Neutrophil (primary cell): ENCODE measurements around the gene SHROOM4.

Source experiments
- H3K27ac ChIP-seq: fragments of 200-600 bp; sonication (generic); 2 replicates; pipeline ENCODE4 v1.5.1; 2016; ENCODE audit warnings: mild to moderate bottlenecking, moderate library complexity
- H3K27me3 ChIP-seq: fragments of 200-600 bp; sonication (generic); 2 replicates; pipeline ENCODE4 v1.6.0; 2016; ENCODE audit warnings: mild to moderate bottlenecking
- H3K36me3 ChIP-seq: fragments of 200-600 bp; sonication (generic); 2 replicates; pipeline ENCODE4 v1.5.1; 2017
- H3K4me1 ChIP-seq, 2 experiments: fragments of 200-600 bp in 1 of 2; sonication (generic) in 1 of 2; 1 replicate in 1 of 2; 2 replicates in 1 of 2; pipeline versions ENCODE4 v1.5.1 to v1.6.1; 2013 to 2016; ENCODE audit warnings: low read depth in 1 of 2, low read length in 1 of 2, mild to moderate bottlenecking in 1 of 2, moderate library complexity in 1 of 2; ENCODE audit not compliant: control insufficient read depth in 1 of 2, insufficient read depth in 1 of 2
- H3K4me3 ChIP-seq, 2 experiments: fragments of 200-600 bp in 1 of 2; sonication (generic) in 1 of 2; 1 replicate in 1 of 2; 2 replicates in 1 of 2; pipeline ENCODE4 v1.5.1; 2013 to 2016; ENCODE audit warnings: low read depth in 1 of 2, low read length in 1 of 2, mild to moderate bottlenecking in 1 of 2, moderate library complexity in 1 of 2
- H3K9me3 ChIP-seq: fragments of 200-600 bp; sonication (generic); 2 replicates; pipeline ENCODE4 v1.5.1; 2016
- CTCF ChIP-seq: fragments of 200-600 bp; sonication (generic); IDR thresholded peaks from 2 replicates; pipeline ENCODE4 v1.5.1; 2016; ENCODE audit warnings: antibody characterized with exemption

The SHROOM4 gene

GRCh38 chrX:50711907-50712306, 102.1 kb downstream of the SHROOM4 start:
- Histone ChIP-seq H3K36me3 (no peaks in the 10 kb centered on the region), H3K9me3 (no peaks in the 10 kb centered on the region), H3K4me3 (no peak overlapping the region), H3K4me1 (no peaks in the 10 kb centered on the region), H3K27ac (no peak overlapping the region), H3K27me3 (no peaks in the 10 kb centered on the region)
- no peak for TF ChIP-seq CTCF

GRCh38 chrX:50707955-50708699, 105.9 kb downstream of the SHROOM4 start:
- peaks cover 5 to 11% of the 10 kb centered on the region in 2 experiments for H3K4me1 ChIP-seq
- H3K4me3 ChIP-seq, result no peak overlapping the region
- H3K27ac ChIP-seq, result no peak overlapping the region
- H3K27me3 ChIP-seq, result no peaks in the 10 kb centered on the region
- no peaks in the 10 kb centered on the region for H3K36me3 ChIP-seq
- no peak for TF ChIP-seq CTCF
- H3K9me3 ChIP-seq, result no peaks in the 10 kb centered on the region

- Histone ChIP-seq H3K36me3 (no peaks in the 10 kb centered on the region), H3K27ac (no peak overlapping the region), H3K9me3 (no peaks in the 10 kb centered on the region), H3K27me3 (no peaks in the 10 kb centered on the region), H3K4me1 (peaks cover 5 to 11% of the 10 kb centered on the region in 2 experiments), H3K4me3 (no peak overlapping the region)
- TF ChIP-seq CTCF, result no peak
Measured at GRCh38 chrX:50707405-50707804, 106.6 kb downstream of the SHROOM4 start.

GRCh38 chrX:50705042-50705441, 109.0 kb downstream of the SHROOM4 start:
- no peak for TF ChIP-seq CTCF
- Histone ChIP-seq H3K27me3 (no peaks in the 10 kb centered on the region), H3K27ac (no peak overlapping the region), H3K4me3 (no peak overlapping the region), H3K36me3 (no peaks in the 10 kb centered on the region), H3K9me3 (no peaks in the 10 kb centered on the region), H3K4me1 (peaks cover 5 to 11% of the 10 kb centered on the region in 2 experiments)

- no peak overlapping the region for H3K27ac ChIP-seq
- TF ChIP-seq CTCF, result no peak
Measured at GRCh38 chrX:50704360-50704759, 109.6 kb downstream of the SHROOM4 start.

More at GRCh38 chrX:50704360-50704759, 109.6 kb downstream of the SHROOM4 start:
- H3K4me3 ChIP-seq, result no peak overlapping the region
- no peaks in the 10 kb centered on the region for H3K27me3 ChIP-seq
- H3K4me1 ChIP-seq, result peaks cover 5 to 11% of the 10 kb centered on the region in 2 experiments
- H3K9me3 ChIP-seq, result no peaks in the 10 kb centered on the region
- no peaks in the 10 kb centered on the region for H3K36me3 ChIP-seq
